Measurements from ENCODE around the gene ABCA3.

GRCh38 chr16:2251296-2252111 is 89.0 kb downstream of the ABCA3 start, which contains the start of gene ECI1:
- TF ChIP-seq, protein P1, sequence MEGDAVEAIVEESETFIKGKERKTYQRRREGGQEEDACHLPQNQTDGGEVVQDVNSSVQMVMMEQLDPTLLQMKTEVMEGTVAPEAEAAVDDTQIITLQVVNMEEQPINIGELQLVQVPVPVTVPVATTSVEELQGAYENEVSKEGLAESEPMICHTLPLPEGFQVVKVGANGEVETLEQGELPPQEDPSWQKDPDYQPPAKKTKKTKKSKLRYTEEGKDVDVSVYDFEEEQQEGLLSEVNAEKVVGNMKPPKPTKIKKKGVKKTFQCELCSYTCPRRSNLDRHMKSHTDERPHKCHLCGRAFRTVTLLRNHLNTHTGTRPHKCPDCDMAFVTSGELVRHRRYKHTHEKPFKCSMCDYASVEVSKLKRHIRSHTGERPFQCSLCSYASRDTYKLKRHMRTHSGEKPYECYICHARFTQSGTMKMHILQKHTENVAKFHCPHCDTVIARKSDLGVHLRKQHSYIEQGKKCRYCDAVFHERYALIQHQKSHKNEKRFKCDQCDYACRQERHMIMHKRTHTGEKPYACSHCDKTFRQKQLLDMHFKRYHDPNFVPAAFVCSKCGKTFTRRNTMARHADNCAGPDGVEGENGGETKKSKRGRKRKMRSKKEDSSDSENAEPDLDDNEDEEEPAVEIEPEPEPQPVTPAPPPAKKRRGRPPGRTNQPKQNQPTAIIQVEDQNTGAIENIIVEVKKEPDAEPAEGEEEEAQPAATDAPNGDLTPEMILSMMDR (IDR thresholded peaks at IDR 0.05) = peak; percentile 49 to 75
- TF ChIP-seq EP300 (IDR thresholded peaks at IDR 0.05) (no peak), POLR2A (IDR thresholded peaks at IDR 0.05) (peak in 1 of 2 donors; percentile 45), POLR2AphosphoS5 (IDR thresholded peaks at IDR 0.05) (peak in 1 of 3 donors; percentile 83)

Measured in suprapubic skin (tissue), 4 donors.